Measurements from ENCODE around the gene NEK4.
"Not testable (repeated sequence)": the region's sequence is repeated elsewhere in the genome, so short reads cannot be mapped to it uniquely, and the experiment has no call there.

NEK4 gene

DNA sequence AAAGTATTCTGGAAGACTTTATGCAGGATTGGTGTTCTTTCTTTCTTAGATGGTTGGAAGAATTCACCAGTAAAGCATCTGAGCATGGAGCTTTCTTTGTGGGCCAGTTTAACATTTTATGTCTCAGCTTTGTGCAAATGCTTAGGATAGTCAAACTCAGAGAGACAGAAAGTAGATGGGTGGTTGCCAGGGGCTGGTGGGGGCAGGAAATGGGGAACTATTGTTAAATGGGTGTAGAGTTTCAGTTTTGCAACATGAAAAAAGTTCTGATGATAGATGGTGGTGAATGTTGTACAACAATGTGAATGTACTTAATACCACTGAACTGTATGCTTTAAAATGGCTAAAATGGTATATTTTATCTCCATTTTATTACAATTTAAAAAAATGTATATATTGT, 40.1 kb downstream of the NEK4 start:
- DNase-seq: no peak

GRCh38 chr3:52728753-52729152, 42.0 kb downstream of the NEK4 start:
- DNase-seq: not testable (repeated sequence)

DNA sequence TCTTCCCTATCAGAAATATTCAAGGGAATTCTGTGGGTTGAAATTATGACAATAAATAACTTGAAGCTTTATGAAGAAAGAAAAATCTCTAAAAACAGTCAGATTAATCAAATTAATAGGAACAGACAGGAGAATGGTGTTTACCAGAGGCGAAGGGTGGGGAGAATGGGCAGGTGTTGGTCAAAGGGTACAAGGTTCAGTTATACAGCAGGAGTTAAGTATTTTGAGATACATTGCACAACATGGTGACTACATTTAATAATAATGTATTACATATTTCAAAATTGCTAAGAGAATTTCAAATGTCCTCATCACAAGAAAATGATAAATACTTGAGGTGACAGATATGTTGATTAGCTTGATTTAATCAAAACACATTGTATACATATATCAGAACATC, 46.2 kb downstream of the NEK4 start:
- no peak for DNase-seq

- no peak for DNase-seq
These were observed 46.8 kb downstream of the NEK4 start for GRCh38 chr3:52723935-52724334.

GRCh38 chr3:52722491-52722890, 48.2 kb downstream of the NEK4 start:
- no peak for DNase-seq

- no peak for DNase-seq
These were observed 49.1 kb downstream of the NEK4 start for GRCh38 chr3:52721730-52722008.

GRCh38 chr3:52721002-52721729, 49.6 kb downstream of the NEK4 start:
- no peak for DNase-seq

- no peak for DNase-seq
These were observed 51.1 kb downstream of the NEK4 start for GRCh38 chr3:52719618-52720017.

- DNase-seq: no peak
These were observed 54.9 kb downstream of the NEK4 start for GRCh38 chr3:52715714-52716305.

DNA sequence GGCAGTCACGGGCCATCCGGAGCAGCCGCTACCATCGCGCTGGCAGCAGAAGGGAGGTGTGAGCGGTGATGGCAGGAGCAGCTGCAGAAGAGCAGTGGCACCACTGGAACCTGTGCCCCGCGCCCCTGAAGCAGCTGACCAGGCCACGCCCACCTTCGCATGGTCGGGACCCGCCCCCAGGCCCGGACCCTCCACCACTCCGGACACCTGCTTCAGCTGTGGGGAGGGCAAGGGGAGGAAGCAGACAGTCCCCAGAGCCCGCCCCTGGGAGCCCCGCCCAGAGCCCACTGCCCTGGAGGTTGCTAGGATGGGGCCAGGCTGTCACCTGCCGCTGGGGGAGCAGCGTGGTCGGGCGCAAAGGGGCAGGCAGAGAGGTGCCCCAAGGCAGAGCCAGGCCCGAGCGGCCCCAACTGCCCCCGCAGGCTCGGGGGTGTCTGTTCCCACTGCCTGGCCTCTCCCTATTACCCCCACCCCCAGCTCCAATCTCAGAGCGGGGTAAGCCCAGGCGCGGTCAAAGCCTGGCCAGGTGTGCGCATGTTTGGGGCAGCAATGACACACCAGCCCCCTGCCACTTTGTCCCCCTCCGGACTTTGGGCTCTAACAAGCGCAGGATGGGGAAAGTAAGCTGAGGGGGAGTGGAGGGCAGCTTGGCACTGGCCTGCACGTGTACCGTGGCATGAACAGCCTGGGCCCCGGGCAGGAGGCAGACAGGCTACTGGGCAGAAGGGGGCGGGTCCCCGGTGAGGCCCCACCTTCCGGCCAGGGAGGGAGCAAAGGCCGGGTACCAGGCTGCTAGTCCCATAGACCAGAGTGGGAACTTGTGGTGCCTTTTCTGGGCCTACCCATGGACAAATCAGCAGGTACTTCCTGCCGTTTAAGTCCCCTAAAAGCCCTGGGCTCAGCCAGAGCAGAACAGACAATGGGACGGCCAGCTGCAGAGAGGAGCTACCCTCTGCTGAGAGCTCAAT, 56.1 kb downstream of the NEK4 start:
- DNase-seq: no peak

DNA sequence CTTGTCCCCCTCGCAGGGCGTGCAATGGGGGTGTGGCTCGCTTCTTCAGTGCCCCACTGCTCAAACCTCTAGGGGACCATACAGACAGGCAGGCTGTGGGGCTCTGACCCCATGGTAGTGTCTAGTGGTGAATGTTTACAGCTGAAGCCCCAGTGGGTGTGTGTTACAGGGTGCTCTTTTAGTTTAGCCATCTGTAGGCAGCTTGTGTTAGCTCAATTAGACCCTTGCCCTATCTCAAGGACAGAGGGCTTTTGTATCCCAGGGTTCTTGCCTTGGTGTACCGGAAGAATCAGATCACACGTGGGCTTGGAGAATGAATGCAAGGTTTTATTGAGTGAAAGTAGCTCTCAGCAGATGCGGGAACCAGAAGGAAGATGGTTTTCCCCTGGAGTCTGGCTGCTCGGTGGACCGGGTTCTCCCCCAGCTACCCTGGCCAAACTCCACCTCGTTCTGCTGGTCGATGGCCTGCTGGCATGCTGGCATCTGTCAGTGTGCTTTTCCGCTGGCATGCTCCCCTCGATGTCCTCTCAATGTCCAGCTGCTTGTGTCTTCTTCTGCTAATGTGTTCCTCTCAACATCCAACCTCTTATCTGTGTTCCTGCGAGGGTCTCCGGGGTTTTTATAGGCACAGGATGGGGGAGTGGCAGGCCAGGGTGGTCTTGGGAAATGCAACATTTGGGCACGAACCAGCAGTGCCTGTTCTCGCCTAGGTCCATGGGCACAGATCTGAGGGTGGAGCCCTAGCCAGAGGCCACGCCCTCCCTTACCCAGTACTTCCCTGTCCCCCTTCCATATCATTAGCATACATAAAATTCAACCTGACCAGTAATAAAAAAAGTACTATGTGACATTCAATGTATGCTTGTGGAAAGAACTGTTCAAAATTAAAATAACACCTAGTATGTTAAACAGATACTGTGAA, 58.2 kb downstream of the NEK4 start:
- no peak for DNase-seq

DNA sequence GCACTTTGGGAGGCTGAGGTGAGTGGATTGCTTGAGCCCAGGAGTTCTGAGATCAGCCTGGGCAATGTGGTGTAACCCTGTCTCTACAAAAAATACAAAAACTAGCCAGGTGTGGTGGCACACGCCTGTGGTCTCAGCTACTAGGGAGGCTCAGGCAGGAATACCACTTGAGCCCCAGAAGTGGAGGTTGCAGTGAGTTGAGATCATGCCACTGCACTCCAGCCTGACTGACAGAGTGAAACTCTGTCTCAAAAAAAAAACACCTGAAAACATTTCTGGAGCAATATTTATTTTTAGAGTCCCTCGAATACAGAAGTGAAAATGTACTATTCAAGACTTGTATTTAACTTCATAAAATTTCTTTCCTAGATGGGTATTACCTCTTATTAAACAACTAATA, 60.2 kb downstream of the NEK4 start:
- DNase-seq: no peak

GRCh38 chr3:52707585-52707984, 63.2 kb downstream of the NEK4 start:
- DNase-seq: no peak

DNA sequence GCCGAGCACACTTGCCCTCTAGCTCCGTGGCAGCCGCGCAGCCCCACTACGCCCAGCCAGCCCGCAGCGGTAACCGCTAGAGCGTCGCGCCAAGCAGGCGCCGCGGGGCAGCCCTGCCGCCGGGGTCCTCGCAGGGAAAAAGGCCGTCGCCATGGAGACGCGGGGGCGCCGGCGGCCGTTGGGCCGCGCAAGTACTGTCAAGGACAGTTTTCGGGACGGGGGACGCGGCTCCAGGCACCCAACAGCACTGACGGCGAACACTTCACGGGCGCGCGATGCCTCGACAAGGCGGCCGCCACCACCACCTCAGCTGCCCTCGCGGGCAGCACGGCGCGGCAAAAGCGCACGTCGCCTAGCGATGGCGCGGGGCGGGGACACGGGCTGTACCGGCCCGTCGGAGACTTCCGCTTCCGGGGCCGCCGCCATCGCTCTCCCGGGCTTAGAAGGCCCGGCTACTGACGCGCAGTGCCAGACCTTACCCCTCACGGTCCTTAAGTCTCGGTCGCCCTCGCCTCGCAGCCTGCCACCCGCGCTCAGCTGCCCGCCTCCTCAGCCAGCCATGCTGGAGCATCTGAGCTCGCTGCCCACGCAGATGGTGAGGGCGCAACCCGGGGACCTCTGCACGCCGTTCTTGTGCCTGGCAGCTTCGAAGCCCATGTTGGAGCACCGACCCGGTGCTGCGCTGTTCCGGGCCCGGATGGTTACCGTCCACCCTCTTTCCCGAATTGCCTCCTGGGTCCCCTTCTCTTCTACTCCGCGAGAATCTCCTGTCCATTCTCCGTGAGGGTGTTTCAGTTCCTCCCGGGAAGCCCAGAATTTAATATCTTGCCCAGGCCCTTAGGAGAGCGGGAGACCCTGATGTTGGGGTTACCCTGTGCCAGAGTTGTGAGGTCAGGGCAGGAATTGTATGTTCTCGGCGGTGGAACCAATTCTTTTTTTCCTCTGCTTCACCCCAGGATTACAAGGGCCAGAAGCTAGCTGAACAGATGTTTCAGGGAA, 64.8 kb downstream of the NEK4 start, which contains the start of the genes GLT8D1 and SPCS1:
Gene GLT8D1 (minus strand): TSS at position 104 of the 999 bp plus-strand sequence. CDS start 5,331 bp downstream, outside the sequence.
Gene SPCS1 (plus strand): TSS at position 419 of the 999 bp plus-strand sequence. CDS start 141 bp downstream, at position 560.
- DNase-seq: peak; percentile 95

DNA sequence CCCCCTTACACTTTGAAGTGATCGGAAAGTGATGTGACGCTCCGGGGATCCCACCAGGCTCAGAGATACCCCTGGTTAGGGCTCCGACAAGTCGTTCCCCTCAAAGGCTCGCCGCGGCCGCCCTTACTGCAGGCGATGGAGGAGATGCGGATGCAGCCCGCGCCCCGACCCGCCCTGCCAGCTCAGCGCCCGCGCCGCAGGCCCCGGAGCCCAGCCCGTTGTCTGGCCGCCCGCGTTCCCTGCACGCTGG, 65.4 kb downstream of the NEK4 start:
- DNase-seq: no peak

GRCh38 chr3:52704611-52705437, 65.9 kb downstream of the NEK4 start:
- DNase-seq: peak; percentile 64

GRCh38 chr3:52703341-52703740, 67.4 kb downstream of the NEK4 start:
- no peak for DNase-seq

GRCh38 chr3:52697632-52697965, 73.1 kb downstream of the NEK4 start:
- no peak for DNase-seq

- DNase-seq: no peak
These were observed 73.7 kb downstream of the NEK4 start for GRCh38 chr3:52696830-52697631.
